ENCODE data around the gene ETV3.

ETV3 gene

DNA sequence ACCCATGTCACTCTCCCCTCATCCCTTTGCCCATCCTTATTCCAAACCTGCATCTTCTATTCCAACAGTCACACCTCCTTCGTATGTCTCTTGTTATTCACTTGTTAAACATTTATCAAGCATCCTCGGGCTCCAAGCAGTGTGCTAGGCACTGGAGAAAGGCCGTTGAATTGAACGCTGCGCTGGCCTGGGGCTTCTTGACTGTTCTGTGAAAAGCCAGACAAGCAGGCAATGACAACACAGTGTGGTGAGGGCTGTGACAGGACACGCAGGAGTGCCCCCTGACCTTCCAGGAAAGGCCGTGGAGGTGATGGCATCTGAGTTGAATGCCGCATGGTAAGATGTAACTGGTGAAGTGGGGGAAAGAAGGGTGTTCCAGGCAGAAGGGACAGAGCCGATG lies 19.2 kb downstream of the ETV3 start:
- no peaks in the 10 kb centered on the region for H3K9me3 ChIP-seq
- peaks cover 4% of the 10 kb centered on the region for H3K27me3 ChIP-seq
- H3K36me3 ChIP-seq = peaks cover 26% of the 10 kb centered on the region
- no peak overlapping the region for H3K4me3 ChIP-seq (ENCODE audit: low read depth in 1 of 2, low read length in 1 of 2)
- H3K27ac ChIP-seq = no peak overlapping the region
- TF ChIP-seq, protein P1, sequence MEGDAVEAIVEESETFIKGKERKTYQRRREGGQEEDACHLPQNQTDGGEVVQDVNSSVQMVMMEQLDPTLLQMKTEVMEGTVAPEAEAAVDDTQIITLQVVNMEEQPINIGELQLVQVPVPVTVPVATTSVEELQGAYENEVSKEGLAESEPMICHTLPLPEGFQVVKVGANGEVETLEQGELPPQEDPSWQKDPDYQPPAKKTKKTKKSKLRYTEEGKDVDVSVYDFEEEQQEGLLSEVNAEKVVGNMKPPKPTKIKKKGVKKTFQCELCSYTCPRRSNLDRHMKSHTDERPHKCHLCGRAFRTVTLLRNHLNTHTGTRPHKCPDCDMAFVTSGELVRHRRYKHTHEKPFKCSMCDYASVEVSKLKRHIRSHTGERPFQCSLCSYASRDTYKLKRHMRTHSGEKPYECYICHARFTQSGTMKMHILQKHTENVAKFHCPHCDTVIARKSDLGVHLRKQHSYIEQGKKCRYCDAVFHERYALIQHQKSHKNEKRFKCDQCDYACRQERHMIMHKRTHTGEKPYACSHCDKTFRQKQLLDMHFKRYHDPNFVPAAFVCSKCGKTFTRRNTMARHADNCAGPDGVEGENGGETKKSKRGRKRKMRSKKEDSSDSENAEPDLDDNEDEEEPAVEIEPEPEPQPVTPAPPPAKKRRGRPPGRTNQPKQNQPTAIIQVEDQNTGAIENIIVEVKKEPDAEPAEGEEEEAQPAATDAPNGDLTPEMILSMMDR (IDR thresholded peaks at IDR 0.05) = no peak
- no peaks in the 10 kb centered on the region for H3K4me1 ChIP-seq (ENCODE audit: control insufficient read depth in 1 of 2, insufficient read depth in 1 of 2, low read depth in 1 of 2, low read length in 1 of 2)

DNA sequence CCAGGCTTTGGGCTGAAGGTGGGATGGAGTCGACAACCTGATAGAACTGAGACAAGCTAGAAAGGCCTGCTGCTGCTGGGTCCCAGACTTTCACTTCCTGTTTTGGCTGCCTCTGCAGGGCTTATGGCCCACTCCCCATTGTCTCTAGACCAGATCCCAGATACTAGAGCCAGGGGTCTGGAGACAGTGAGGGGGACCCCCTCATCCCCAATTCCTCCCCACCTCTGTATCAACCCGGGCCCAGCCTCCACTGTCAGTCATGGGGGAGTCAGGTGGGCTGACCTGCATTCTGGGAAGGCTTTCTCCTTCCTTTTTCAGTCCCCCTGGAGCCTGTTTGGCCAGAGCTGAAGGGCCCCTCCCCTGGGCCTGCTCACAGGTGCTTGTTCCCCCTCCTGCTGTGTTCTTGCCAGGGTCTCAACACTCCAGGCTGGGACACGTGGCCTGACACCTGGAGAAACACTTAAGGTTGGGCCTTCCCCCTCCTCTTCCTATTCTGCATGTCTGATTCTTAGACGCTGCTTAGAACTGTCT lies 20.6 kb downstream of the ETV3 start:
- peaks cover 12% of the 10 kb centered on the region for H3K36me3 ChIP-seq
- peaks cover 4% of the 10 kb centered on the region for H3K27me3 ChIP-seq
- TF ChIP-seq, protein P1 (IDR thresholded peaks at IDR 0.05) = no peak
- no peaks in the 10 kb centered on the region for H3K9me3 ChIP-seq
- no peak overlapping the region for H3K27ac ChIP-seq
- no peak overlapping the region for H3K4me3 ChIP-seq (ENCODE audit: low read depth in 1 of 2, low read length in 1 of 2)
- no peaks in the 10 kb centered on the region for H3K4me1 ChIP-seq (ENCODE audit: control insufficient read depth in 1 of 2, insufficient read depth in 1 of 2, low read depth in 1 of 2, low read length in 1 of 2)

DNA sequence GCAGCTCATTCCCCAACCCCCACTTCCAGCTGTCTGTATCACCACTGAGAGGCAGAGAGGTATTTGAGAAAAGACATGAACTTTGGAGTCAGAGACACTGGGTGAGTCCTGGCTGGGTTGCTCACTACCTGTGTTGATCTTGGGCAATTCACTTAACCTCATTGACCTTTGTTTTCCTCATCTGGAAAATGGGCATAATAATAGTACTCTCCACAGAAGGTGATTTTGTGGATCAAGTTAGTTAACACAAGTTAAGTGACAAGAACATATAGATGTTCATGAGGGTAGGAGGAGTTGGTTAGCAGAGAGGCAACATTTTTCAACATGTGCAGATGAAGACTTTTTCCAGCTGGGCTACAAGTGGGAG lies 21.5 kb downstream of the ETV3 start:
- H3K27ac ChIP-seq = no peak overlapping the region
- H3K27me3 ChIP-seq = peaks cover 10% of the 10 kb centered on the region
- no peaks in the 10 kb centered on the region for H3K9me3 ChIP-seq
- TF ChIP-seq, protein P1 (IDR thresholded peaks at IDR 0.05) = no peak
- no peak overlapping the region for H3K4me3 ChIP-seq (ENCODE audit: low read depth in 1 of 2, low read length in 1 of 2)
- no peaks in the 10 kb centered on the region for H3K4me1 ChIP-seq (ENCODE audit: control insufficient read depth in 1 of 2, insufficient read depth in 1 of 2, low read depth in 1 of 2, low read length in 1 of 2)
- peaks cover 5% of the 10 kb centered on the region for H3K36me3 ChIP-seq

DNA sequence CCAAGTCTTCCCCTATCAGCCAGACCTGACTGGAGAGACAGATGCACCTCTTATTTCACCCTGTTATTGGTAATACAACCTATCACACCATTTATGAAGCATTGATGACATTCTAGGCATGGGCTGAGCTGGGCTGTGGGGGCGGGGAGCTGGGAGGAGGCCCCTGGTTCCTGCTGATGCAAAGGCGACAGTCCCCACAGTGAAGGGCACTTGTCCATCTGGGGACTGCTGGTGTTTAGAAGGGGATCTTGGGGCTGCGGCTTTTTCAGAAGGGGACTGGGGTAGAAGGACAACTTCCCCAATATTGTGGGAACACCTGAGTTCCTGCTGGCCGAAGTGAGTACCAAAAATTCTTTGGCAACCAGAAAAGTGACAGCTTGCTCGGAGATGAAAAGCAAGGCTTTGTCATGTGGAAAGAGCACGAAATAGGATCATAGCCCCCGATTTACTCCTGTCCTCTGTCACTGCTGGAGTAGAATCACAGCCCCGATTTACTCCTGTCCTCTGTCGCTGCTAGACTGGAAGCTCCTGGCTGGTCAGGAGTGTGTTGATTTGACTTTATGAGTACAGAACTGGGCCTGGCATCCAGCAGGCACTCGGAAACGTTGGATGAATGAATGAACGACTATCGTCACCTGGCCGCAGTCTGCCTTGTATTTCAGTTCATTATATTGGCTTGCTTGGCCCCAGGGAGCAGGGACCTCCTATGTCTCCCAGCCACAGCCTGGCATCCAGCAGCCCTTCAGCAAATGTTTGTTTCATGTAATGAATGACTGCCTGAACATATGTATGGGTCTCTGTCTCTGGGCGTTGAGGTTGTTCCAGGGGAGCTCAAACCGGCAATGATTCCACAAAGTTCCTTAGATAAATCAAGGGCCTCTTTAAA lies 22.1 kb downstream of the ETV3 start:
- no peak overlapping the region for H3K4me3 ChIP-seq (ENCODE audit: low read depth in 1 of 2, low read length in 1 of 2)
- H3K36me3 ChIP-seq = peaks cover 5% of the 10 kb centered on the region
- H3K27ac ChIP-seq = no peak overlapping the region
- TF ChIP-seq, protein P1 (IDR thresholded peaks at IDR 0.05) = no peak
- no peaks in the 10 kb centered on the region for H3K9me3 ChIP-seq
- H3K4me1 ChIP-seq (ENCODE audit: control insufficient read depth in 1 of 2, insufficient read depth in 1 of 2, low read depth in 1 of 2, low read length in 1 of 2) = no peaks in the 10 kb centered on the region
- peaks cover 10% of the 10 kb centered on the region for H3K27me3 ChIP-seq

DNA sequence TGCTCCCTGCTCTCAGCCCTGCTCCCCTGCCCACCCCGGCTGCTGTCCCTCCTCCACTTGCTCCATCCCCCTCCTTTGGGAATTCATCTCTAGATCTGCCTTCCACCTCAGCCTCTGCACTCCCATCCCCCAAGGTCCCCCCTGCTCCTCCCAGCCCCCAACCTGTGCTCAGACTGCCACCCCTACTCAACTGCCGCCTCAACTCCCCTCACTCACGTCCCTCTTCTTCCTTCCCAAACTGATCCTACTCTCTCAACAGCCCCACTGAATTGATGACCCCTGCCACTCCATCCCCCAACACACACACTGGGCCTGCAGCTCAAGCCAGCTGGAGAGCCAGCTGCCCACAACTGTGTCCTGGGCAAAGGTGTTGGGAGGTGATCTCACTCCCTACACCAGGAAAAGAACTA lies 22.8 kb downstream of the ETV3 start:
- no peaks in the 10 kb centered on the region for H3K9me3 ChIP-seq
- peaks cover 10% of the 10 kb centered on the region for H3K27me3 ChIP-seq
- no peaks in the 10 kb centered on the region for H3K36me3 ChIP-seq
- TF ChIP-seq, protein P1 (IDR thresholded peaks at IDR 0.05) = no peak
- no peaks in the 10 kb centered on the region for H3K4me1 ChIP-seq (ENCODE audit: control insufficient read depth in 1 of 2, insufficient read depth in 1 of 2, low read depth in 1 of 2, low read length in 1 of 2)
- no peak overlapping the region for H3K27ac ChIP-seq
- no peak overlapping the region for H3K4me3 ChIP-seq (ENCODE audit: low read depth in 1 of 2, low read length in 1 of 2)

All from neutrophil (primary cell).